Psoas muscle (tissue), 8 donors: Measurements from ENCODE around the gene PLPP4. TPM values are rescaled to one million over a fixed set of nuclear protein-coding genes. Genes with fewer than 3 reads are reported as not detected.

Experiments used
- ATAC-seq, 4 donors: fragments of 200-7000 bp; cut with Tn5 transposase; one replicate each; pipeline ENCODE4 v1.9.1; 2020; ENCODE audit warnings: moderate library complexity in 3 of 4, mild to moderate bottlenecking in 2 of 4
- DNase-seq, 2 donors: peaks; one replicate each; pipeline ENCODE4 v3.0.0-alpha.2; 2020
- H3K27ac ChIP-seq: fragments of 200-600 bp; one replicate; pipeline ENCODE4 v1.8.0; 2022
- H3K27me3 ChIP-seq, 3 donors: fragments of 200-600 bp in 1 of 3; one replicate each; pipeline versions ENCODE4 v1.6.1 to v1.8.0; 2013 to 2022; ENCODE audit warnings: low read length in 2 of 3, mild to moderate bottlenecking in 2 of 3, moderate library complexity in 1 of 3; ENCODE audit not compliant: insufficient read depth in 3 of 3
- H3K36me3 ChIP-seq, 2 donors: fragments of 200-600 bp in 1 of 2; one replicate each; pipeline versions ENCODE4 v1.6.1 to v1.8.0; 2013 to 2022; ENCODE audit warnings: low read depth in 1 of 2, mild to moderate bottlenecking in 1 of 2, moderate library complexity in 1 of 2; ENCODE audit not compliant: insufficient read depth in 1 of 2
- H3K4me1 ChIP-seq: fragments of 200-600 bp; one replicate; pipeline ENCODE4 v1.8.0; 2022
- H3K4me3 ChIP-seq: fragments of 200-600 bp; one replicate; pipeline ENCODE4 v1.8.0; 2022; ENCODE audit warnings: mild to moderate bottlenecking
- H3K9me3 ChIP-seq: fragments of 200-600 bp; one replicate; pipeline ENCODE4 v1.8.0; 2022
- CTCF ChIP-seq: fragments of 200-600 bp; IDR thresholded peaks from one replicate; pipeline ENCODE4 v1.8.0; 2022; ENCODE audit warnings: antibody characterized with exemption
- WGBS, 3 donors: extraction: QIAGEN DNeasy Blood & Tissue Kit; methylation state at CpG; one replicate each; pipeline versions ENCODE4 v1.1.6 to v1.1.7; 2013; 5-methylcytosine and 5-hydroxymethylcytosine counted together
- intact Hi-C, 2 donors: fragments of 100-400 bp; cut with DNase I; formaldehyde crosslinking; loops; one replicate each; pipeline versions ENCODE4 v1.11.0 to v1.14.2; 2022
- polyA plus RNA-seq, 3 donors: library from polyadenylated mRNA; stranded (reverse); fragments of 200-250 nt; gene quantifications; one replicate each; pipeline ENCODE4 v1.2.3, GENCODE V29; 2013
- total RNA-seq, 4 donors: library from RNA; stranded (reverse); fragmentation: NEBNext Ultra II Directional in 2 of 4; extraction: Animal tissue kit (Norgen Biotek cat#: 25700) in 2 of 4; gene quantifications; one replicate each; pipeline versions ENCODE4 v1.2.1 to v1.2.4, GENCODE V29; 2021 to 2023
- donor health status: healthy with polysubstance abuse.
- donor health status: DM: no; HTN: no; CAD: no; lungs with moderate emphysema.
- donor health status: Bipolar disorder and iron deficiency.
- donor health status: healthy.
- donor health status: DM: yes; HTN: yes; CAD: no.
- donor health status: DM: no; HTN: no; CAD: no.
- donor health status: DM: no; HTN: no; CAD: no.
- donor health status: DM: yes; HTN: yes; CAD: no.

Gene PLPP4
- total and polyA plus RNA-seq, 7 donors: not detected

GRCh38 chr10:120475844-120476791 is 19.1 kb downstream of the PLPP4 start:
- intact Hi-C loops: no loop called here
- Histone ChIP-seq H3K27me3 (no peaks in the 10 kb centered on the region), H3K27ac (no peak overlapping the region), H3K9me3 (peaks cover 5% of the 10 kb centered on the region), H3K4me3 (no peak overlapping the region), H3K4me1 (no peaks in the 10 kb centered on the region), H3K36me3 (no peaks in the 10 kb centered on the region)
- DNase-seq (no peak), ATAC-seq (no peak)
- TF ChIP-seq CTCF: no peak
- 78 to 81% (median 78%) methylated on average over 10 of the region's 10 CpGs for WGBS, 3 donors

- no peaks in the 10 kb centered on the region for H3K4me1 ChIP-seq
- intact Hi-C loops: no loop called here
- DNase-seq (no peak), ATAC-seq (no peak)
- H3K27ac ChIP-seq: no peak overlapping the region
- H3K27me3 ChIP-seq: no peaks in the 10 kb centered on the region
- H3K36me3 ChIP-seq: no peaks in the 10 kb centered on the region
- 47 to 50% (median 49%) methylated on average over 8 of the region's 8 CpGs for WGBS, 3 donors
- H3K4me3 ChIP-seq: no peak overlapping the region
- H3K9me3 ChIP-seq: no peaks in the 10 kb centered on the region
- no peak for TF ChIP-seq CTCF
Measured at GRCh38 chr10:120477021-120477742, 20.2 kb downstream of the PLPP4 start.

GRCh38 chr10:120477743-120478141 is 20.7 kb downstream of the PLPP4 start:
- H3K27me3 ChIP-seq: no peaks in the 10 kb centered on the region
- ATAC-seq: no peak
- no peak for TF ChIP-seq CTCF
- WGBS, 3 donors: 65 to 77% (median 66%) methylated on average over 3 of the region's 3 CpGs
- H3K4me1 ChIP-seq: no peaks in the 10 kb centered on the region
- no peak for DNase-seq
- intact Hi-C loops: no loop called here
- no peak overlapping the region for H3K4me3 ChIP-seq
- no peaks in the 10 kb centered on the region for H3K36me3 ChIP-seq
- H3K27ac ChIP-seq: no peak overlapping the region
- H3K9me3 ChIP-seq: no peaks in the 10 kb centered on the region

GRCh38 chr10:120478386-120478785 is 21.4 kb downstream of the PLPP4 start:
- ATAC-seq (no peak), DNase-seq (no peak)
- no peaks in the 10 kb centered on the region for H3K27me3 ChIP-seq
- H3K36me3 ChIP-seq: no peaks in the 10 kb centered on the region
- TF ChIP-seq CTCF: no peak
- no peaks in the 10 kb centered on the region for H3K9me3 ChIP-seq
- intact Hi-C loops: no loop called here
- H3K4me3 ChIP-seq: no peak overlapping the region
- H3K27ac ChIP-seq: no peak overlapping the region
- H3K4me1 ChIP-seq: no peaks in the 10 kb centered on the region
